GM12878 (cell line): ENCODE measurements around the gene LDB2. TPM values are rescaled to one million over a fixed set of nuclear protein-coding genes. Genes with fewer than 3 reads are reported as not detected.

Source experiments
- ATAC-seq: fragments of 200-7000 bp; cut with Tn5 transposase; 3 replicates; pipeline ENCODE4 v1.9.1; 2020; ENCODE audit warnings: mild to moderate bottlenecking, moderate library complexity
- BruUV-seq: library from RNA; stranded (reverse); fragments of 400-500 nt; replicated peaks from 2 replicates; lab custom pipeline; 2021; lab: Mats Ljungman, UMichigan
- CTCF ChIA-PET: fragments of 300-600 bp; sonication (Branson Sonifier 250); formaldehyde crosslinking; extraction: SDS; loops from one replicate; lab custom pipeline; 2021; ENCODE audit warnings: inconsistent platforms; lab: Yijun Ruan, JAX
- POLR2A ChIA-PET: fragments of 350-600 bp; formaldehyde crosslinking; extraction: SDS; loops from one replicate; lab custom pipeline; 2021; ENCODE audit warnings: inconsistent platforms; lab: Charles Lee
- RAD21 ChIA-PET: fragments of 300-600 bp; sonication (Branson Sonifier 250); formaldehyde crosslinking; loops from one replicate; lab custom pipeline; 2023; ENCODE audit warnings: antibody characterized with exemption; ENCODE audit not compliant: unreplicated experiment; lab: Charles Lee
- SMC1A ChIA-PET: fragments of 300-600 bp; sonication (Branson Sonifier 250); formaldehyde crosslinking; loops from one replicate; lab custom pipeline; 2023; ENCODE audit not compliant: unreplicated experiment, uncharacterized antibody; lab: Charles Lee
- DNase-seq: peaks from one replicate; pipeline ENCODE4 v3.0.0-alpha.2; 2011; ENCODE audit warnings: low read depth, low spot score
- FAIRE-seq: peaks from 3 replicates; lab custom pipeline; 2011; peaks lifted over from hg19 to GRCh38; lab: Jason Lieb, UNC
- H2AFZ ChIP-seq: 2 replicates; pipeline ENCODE4 v1.6.0; 2011; ENCODE audit warnings: low read depth, low read length, control low read depth; ENCODE audit not compliant: control insufficient read depth
- H3K27ac ChIP-seq: 2 replicates; pipeline ENCODE4 v1.5.1; 2011; ENCODE audit warnings: control low read depth; ENCODE audit not compliant: control insufficient read depth, insufficient read depth
- H3K27me3 ChIP-seq, 2 experiments: replicated peaks in 1 of 2; 2 replicates each; pipeline versions ENCODE4 v1.6.0 to v1.6.1; 2011; ENCODE audit warnings: low read length in 1 of 2; ENCODE audit not compliant: control insufficient read depth in 2 of 2, insufficient read depth in 2 of 2
- H3K36me3 ChIP-seq, 2 experiments: 2 replicates each; pipeline ENCODE4 v1.5.1; 2011; ENCODE audit warnings: low read length in 1 of 2; ENCODE audit not compliant: control insufficient read depth in 2 of 2, insufficient read depth in 2 of 2
- H3K4me1 ChIP-seq: 2 replicates; pipeline ENCODE4 v1.6.1; 2011; ENCODE audit warnings: mild to moderate bottlenecking, low read length, moderate library complexity, mixed read lengths; ENCODE audit not compliant: control insufficient read depth, insufficient read depth
- H3K4me2 ChIP-seq: 2 replicates; pipeline ENCODE4 v1.6.0; 2011; ENCODE audit warnings: control low read depth; ENCODE audit not compliant: control insufficient read depth, insufficient read depth
- H3K4me3 ChIP-seq: fragments of 200-600 bp; sonication (generic); 2 replicates; pipeline ENCODE4 v1.5.1; 2016
- H3K79me2 ChIP-seq: 2 replicates; pipeline ENCODE4 v1.6.0; 2011; ENCODE audit warnings: low read length; ENCODE audit not compliant: control insufficient read depth, insufficient read depth
- H3K9ac ChIP-seq: 2 replicates; pipeline ENCODE4 v1.8.0; 2011; ENCODE audit warnings: low read length, control low read depth, mixed read lengths; ENCODE audit not compliant: control insufficient read depth, insufficient read depth
- H3K9me3 ChIP-seq: replicated peaks from 3 replicates; pipeline ENCODE4 v1.5.1; 2011; ENCODE audit warnings: mild to moderate bottlenecking, low read length; ENCODE audit not compliant: control insufficient read depth, insufficient read depth
- H4K20me1 ChIP-seq: 2 replicates; pipeline ENCODE4 v1.6.0; 2011; ENCODE audit not compliant: control insufficient read depth, insufficient read depth
- BACH1 ChIP-seq: fragments of 450-650 bp; IDR thresholded peaks from 2 replicates; pipeline ENCODE4 v1.6.1; 2017; ENCODE audit warnings: mild to moderate bottlenecking, borderline replicate concordance
- CBFB ChIP-seq: IDR thresholded peaks from 2 replicates; pipeline ENCODE4 v1.6.1; 2016; ENCODE audit warnings: antibody characterized with exemption, low read depth
- MAX ChIP-seq: IDR thresholded peaks from 2 replicates; pipeline ENCODE4 v1.6.1; 2012; ENCODE audit warnings: low read depth, low read length, improper control_type of control experiment
- NFYA ChIP-seq: IDR thresholded peaks from 2 replicates; pipeline ENCODE4 v1.6.1; 2011; ENCODE audit warnings: low read depth, mild to moderate bottlenecking, low read length, improper control_type of control experiment, borderline replicate concordance
- RAD21 ChIP-seq: IDR thresholded peaks from 2 replicates; pipeline ENCODE4 v1.6.1; 2011; ENCODE audit warnings: mild to moderate bottlenecking, low read depth, low read length, moderate library complexity; ENCODE audit not compliant: insufficient read depth
- SKIL ChIP-seq: fragments of 450-650 bp; IDR thresholded peaks from 2 replicates; pipeline ENCODE4 v1.6.1; 2017; ENCODE audit warnings: mild to moderate bottlenecking, low read depth, inconsistent platforms; ENCODE audit not compliant: poor library complexity, severe bottlenecking
- SMAD1 ChIP-seq: fragments of 450-650 bp; IDR thresholded peaks from 2 replicates; pipeline ENCODE4 v1.6.1; 2018; ENCODE audit warnings: mild to moderate bottlenecking, low read depth; ENCODE audit not compliant: partially characterized antibody
- SP1 ChIP-seq: IDR thresholded peaks from one replicate; pipeline ENCODE4 v1.6.1; 2011; ENCODE audit warnings: low read depth, low read length
- TCF12 ChIP-seq: IDR thresholded peaks from 2 replicates; pipeline ENCODE4 v1.6.1; 2011; ENCODE audit warnings: low read depth, mild to moderate bottlenecking, low read length
- whole genome bisulfite sequencing: methylation state at CpG from one replicate; pipeline ENCODE4 v1.1.6; 2016; ENCODE audit warnings: low lambda C conversion rate; ENCODE audit not compliant: insufficient replicate concordance, insufficient coverage; ENCODE audit errors: missing lambda C conversion rate; 5-methylcytosine and 5-hydroxymethylcytosine counted together
- in situ Hi-C: fragments of 300-500 bp; cut with MboI; formaldehyde crosslinking; loops from 9 replicates; pipeline ENCODE4 v1.14.3; 2018; ENCODE audit warnings: mixed read lengths
- intact Hi-C: fragments of 100-400 bp; cut with micrococcal nuclease; formaldehyde crosslinking; loops from one replicate; pipeline ENCODE4 v1.14.2; 2022; ENCODE audit not compliant: unreplicated experiment
- polyA plus RNA-seq, 11 experiments: library from polyadenylated mRNA; depleted of rRNA in 4 of 11; unstranded in 6 of 11; stranded (reverse) in 5 of 11; fragments of >200 nt; fragmentation: Nextera tagmentation in 4 of 11; fragmentation: Illumina TruSeq in 1 of 11; extraction: Ambion mirVana in 4 of 11; extraction: Trizol in 1 of 11; gene quantifications; 1 replicate in 1 of 11; 2 replicates in 10 of 11; pipeline versions ENCODE4 v1.2.1 to v1.2.3, GENCODE V29; 2011 to 2016; ENCODE audit warnings: inconsistent platforms in 2 of 11, missing spikeins in 2 of 11, low read depth in 1 of 11
- total RNA-seq, 4 experiments: library from RNA; depleted of rRNA in 3 of 4; stranded (reverse); fragments of >200 nt in 3 of 4; fragmentation: Illumina TruSeq in 1 of 4; extraction: Trizol in 1 of 4; gene quantifications; 2 replicates each; pipeline versions ENCODE4 v1.2.1 to v1.2.3, GENCODE V29; 2013 to 2021

Gene LDB2
- total and polyA plus RNA-seq, 10 of the 15 experiments (the other 5 are each of a cell fraction or from before 2014, with no cell fraction given): 0.15 TPM; not detected in 9

GRCh38 chr4:16627999-16628398 lies 270.4 kb downstream of the LDB2 start:
- BruUV-seq: no TSS peak
- ChIA-PET CTCF (no interaction called here), POLR2A (no interaction called here), RAD21 (no interaction called here), SMC1A (no interaction called here)
- H3K27ac ChIP-seq: no peak overlapping the region
- H3K79me2 ChIP-seq: no peaks in the 10 kb centered on the region
- H2AFZ ChIP-seq: no peak overlapping the region
- ATAC-seq: no peak
- no peaks in the 10 kb centered on the region for H3K4me1 ChIP-seq
- H3K9ac ChIP-seq: no peak overlapping the region
- H3K9me3 ChIP-seq: no peaks in the 10 kb centered on the region
- no peaks in the 10 kb centered on the region for H3K27me3 ChIP-seq
- no peak overlapping the region for H3K4me2 ChIP-seq
- H3K36me3 ChIP-seq: no peaks in the 10 kb centered on the region
- intact Hi-C loops (no loop called here), in situ Hi-C loops (no loop called here)
- no peak for DNase-seq
- H3K4me3 ChIP-seq: no peak overlapping the region
- no peak for FAIRE-seq
- TF ChIP-seq NFYA (no peak), BACH1 (no peak)
- WGBS: 1% methylated on average over 6 of the region's 6 CpGs
- no peaks in the 10 kb centered on the region for H4K20me1 ChIP-seq

- CTCF ChIA-PET: no interaction called here
- H2AFZ ChIP-seq: no peak overlapping the region
- H3K4me2 ChIP-seq: no peak overlapping the region
- TF ChIP-seq SP1 (no peak), CBFB (no peak), MAX (no peak), TCF12 (no peak), RAD21 (no peak), SMAD1 (no peak), SKIL (no peak)
- H3K79me2 ChIP-seq: no peaks in the 10 kb centered on the region
- no peak overlapping the region for H3K27ac ChIP-seq
- no peak for FAIRE-seq
- in situ Hi-C loops (no loop called here), intact Hi-C loops (no loop called here)
- H4K20me1 ChIP-seq: no peaks in the 10 kb centered on the region
- no peak overlapping the region for H3K4me3 ChIP-seq
- POLR2A ChIA-PET: no interaction called here
- no peaks in the 10 kb centered on the region for H3K4me1 ChIP-seq
- DNase-seq: no peak
- no peak overlapping the region for H3K9ac ChIP-seq
- no peaks in the 10 kb centered on the region for H3K9me3 ChIP-seq
- H3K36me3 ChIP-seq: no peaks in the 10 kb centered on the region
- SMC1A ChIA-PET: no interaction called here
- WGBS: 5% methylated on average over 5 of the region's 5 CpGs
- H3K27me3 ChIP-seq: no peaks in the 10 kb centered on the region
- ATAC-seq: no peak
- BruUV-seq: no TSS peak
- RAD21 ChIA-PET: no interaction called here
Measured at GRCh38 chr4:16626945-16627344, 271.5 kb downstream of the LDB2 start.
